Measurements from ENCODE around the gene CALM3. TPM values are rescaled to one million over a fixed set of nuclear protein-coding genes. Genes with fewer than 3 reads are reported as not detected.
"Not testable (repeated sequence)": the region's sequence is repeated elsewhere in the genome, so short reads cannot be mapped to it uniquely, and the experiment has no call there.

CALM3 gene
- total RNA-seq, 4 donors from 2014 or later: 128 to 193 (median 163) TPM

DNA sequence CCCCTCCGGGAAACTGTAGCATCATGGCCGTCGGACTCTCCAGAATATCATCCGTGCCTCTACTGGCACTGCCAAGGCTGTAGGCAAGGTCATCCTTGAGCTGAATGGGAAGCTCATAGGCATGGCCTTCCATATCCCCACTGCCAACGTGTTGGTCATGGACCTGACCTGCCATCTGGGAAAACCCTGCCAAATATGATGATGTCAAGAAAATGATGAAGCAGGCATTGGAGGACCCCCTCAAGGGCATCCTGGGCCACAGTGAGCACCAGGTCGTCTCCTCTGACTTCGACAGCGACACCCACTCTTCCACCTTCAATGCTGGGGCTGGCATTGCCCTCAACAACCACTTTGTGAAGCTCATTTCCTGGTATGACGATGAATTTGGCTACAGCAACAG is 41.9 kb upstream of the CALM3 start:
- TF ChIP-seq EP300 (IDR thresholded peaks at IDR 0.05) (no peak), POLR2A (IDR thresholded peaks at IDR 0.05) (no peak), CTCF (IDR thresholded peaks at IDR 0.05) (no peak), POLR2AphosphoS5 (IDR thresholded peaks at IDR 0.05) (no peak)
- Histone ChIP-seq H3K9me3 (no peaks in the 10 kb centered on the region), H3K27me3 (no peaks in the 10 kb centered on the region), H3K4me3 (no peak overlapping the region), H3K4me1 (no peaks in the 10 kb centered on the region), H3K27ac (no peak overlapping the region), H3K36me3 (no peaks in the 10 kb centered on the region)
- ATAC-seq: no peak
- 94% methylated on average over 5 of the region's 9 CpGs; no CpG with 5 or more reads in 1 of the 2 donors for WGBS, 2 donors (ENCODE audit: low coverage in 1 of 2)

- H3K36me3 ChIP-seq, H3K27me3 ChIP-seq, H3K9me3 ChIP-seq, H3K4me1 ChIP-seq, ATAC-seq, H3K4me3 ChIP-seq, H3K27ac ChIP-seq: not testable (repeated sequence)
- WGBS, 2 donors (ENCODE audit: low coverage in 1 of 2): 87 to 91% methylated on average over 3 to 7 of the region's 8 CpGs
Measured at GRCh38 chr19:46559675-46560074, 41.5 kb upstream of the CALM3 start.

DNA sequence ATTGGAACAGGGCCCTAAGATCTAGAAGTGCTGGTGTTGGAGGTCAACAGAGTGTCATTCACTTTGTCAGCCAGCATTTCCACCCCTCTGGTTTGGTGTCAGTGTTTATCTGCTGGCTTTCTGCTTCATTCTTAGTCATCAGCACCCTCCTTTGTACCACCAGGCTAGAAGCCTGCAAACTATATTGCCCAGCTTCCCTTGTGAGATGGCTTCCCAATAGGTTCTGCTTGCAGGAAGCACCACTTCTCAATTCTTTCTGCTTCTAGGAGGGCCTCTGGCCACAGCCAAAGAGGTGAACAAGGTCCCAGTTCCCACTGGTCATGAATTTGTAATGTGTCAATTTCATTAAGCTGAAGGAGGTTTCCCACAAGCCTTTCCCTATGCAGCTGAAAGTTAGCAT is 36.4 kb upstream of the CALM3 start:
- Histone ChIP-seq H3K27ac (no peak overlapping the region), H3K27me3 (no peaks in the 10 kb centered on the region), H3K9me3 (no peaks in the 10 kb centered on the region), H3K4me3 (no peak overlapping the region), H3K36me3 (no peaks in the 10 kb centered on the region), H3K4me1 (no peaks in the 10 kb centered on the region)
- TF ChIP-seq EP300 (IDR thresholded peaks at IDR 0.05): no peak
- no peak for TF ChIP-seq CTCF (IDR thresholded peaks at IDR 0.05)
- no peak for TF ChIP-seq POLR2AphosphoS5 (IDR thresholded peaks at IDR 0.05)
- TF ChIP-seq POLR2A (IDR thresholded peaks at IDR 0.05): no peak
- no peak for ATAC-seq

DNA sequence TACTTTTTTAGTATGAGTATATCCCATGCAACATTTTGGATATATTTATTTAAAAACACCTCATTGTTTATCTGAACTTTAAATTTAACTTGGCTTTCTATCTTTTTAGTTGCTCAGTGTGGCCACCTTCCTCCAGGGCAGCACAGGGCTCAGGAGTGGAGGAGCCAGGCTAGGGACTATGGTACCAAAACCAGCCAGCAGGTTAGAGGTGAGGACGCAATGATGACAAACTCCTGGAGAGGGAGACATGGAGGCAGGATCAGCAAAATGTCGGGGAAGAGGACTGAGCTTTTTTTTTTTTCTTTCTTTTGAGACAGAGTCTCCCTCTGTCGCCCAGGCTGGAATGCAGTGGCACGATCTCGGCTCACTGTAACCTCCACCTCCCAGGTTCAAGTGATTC is 29.6 kb upstream of the CALM3 start:
- no peaks in the 10 kb centered on the region for H3K36me3 ChIP-seq
- TF ChIP-seq POLR2A (IDR thresholded peaks at IDR 0.05) (no peak), POLR2AphosphoS5 (IDR thresholded peaks at IDR 0.05) (no peak), EP300 (IDR thresholded peaks at IDR 0.05) (no peak), CTCF (IDR thresholded peaks at IDR 0.05) (no peak)
- ATAC-seq: no peak
- no peak overlapping the region for H3K4me3 ChIP-seq
- no peaks in the 10 kb centered on the region for H3K4me1 ChIP-seq
- no peaks in the 10 kb centered on the region for H3K9me3 ChIP-seq
- no peaks in the 10 kb centered on the region for H3K27me3 ChIP-seq
- no peak overlapping the region for H3K27ac ChIP-seq
- 11 to 47% methylated on average over 1 to 2 of the region's 5 CpGs for WGBS, 2 donors (ENCODE audit: low coverage in 1 of 2)

DNA sequence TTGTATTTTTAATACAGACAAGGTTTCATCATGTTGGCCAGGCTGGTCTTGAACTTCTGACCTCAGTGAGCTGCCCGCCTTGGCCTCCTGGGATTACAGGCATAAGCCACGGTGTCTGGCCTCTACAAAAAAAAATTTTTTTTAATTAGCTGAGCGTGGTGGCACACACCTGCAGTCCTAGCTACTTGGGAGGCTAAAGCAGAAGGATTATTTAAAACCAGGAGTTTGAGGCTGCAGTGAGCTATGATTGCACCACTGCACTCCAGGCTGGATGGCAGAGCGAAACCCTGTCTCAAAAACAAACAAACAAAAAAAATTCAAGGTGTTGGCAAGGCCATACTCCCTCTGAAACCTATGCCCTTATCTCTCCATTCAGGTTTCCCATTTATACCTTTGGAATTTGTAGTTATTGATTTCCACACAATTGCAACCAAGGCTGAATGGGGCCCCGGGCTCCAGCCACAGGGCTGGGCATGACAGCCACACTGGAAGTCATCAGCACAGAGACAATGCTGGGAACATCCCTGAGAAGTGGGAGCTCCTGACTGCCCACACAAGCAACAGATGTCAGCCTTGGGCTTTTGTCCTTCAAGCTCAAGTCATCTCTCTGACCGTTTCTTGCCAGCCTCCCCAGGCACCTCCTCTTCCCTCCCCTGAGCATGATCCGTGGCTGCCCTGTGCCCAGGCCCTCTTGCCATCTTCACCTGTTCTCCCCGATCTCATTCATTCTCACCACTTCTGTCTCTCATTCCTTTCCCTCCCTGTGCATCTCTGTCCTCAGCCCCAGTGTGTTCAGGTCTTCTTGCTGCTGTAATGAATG is 27.2 kb upstream of the CALM3 start:
- 70 to 100% methylated on average over 1 to 6 of the region's 8 CpGs for WGBS, 2 donors (ENCODE audit: low coverage in 1 of 2)
- no peak overlapping the region for H3K4me3 ChIP-seq
- TF ChIP-seq POLR2AphosphoS5 (IDR thresholded peaks at IDR 0.05): no peak
- TF ChIP-seq CTCF (IDR thresholded peaks at IDR 0.05): no peak
- no peak for TF ChIP-seq POLR2A (IDR thresholded peaks at IDR 0.05)
- TF ChIP-seq EP300 (IDR thresholded peaks at IDR 0.05): no peak

More for the DNA sequence above, 27.2 kb upstream of the CALM3 start:
- H3K36me3 ChIP-seq: no peaks in the 10 kb centered on the region
- H3K4me1 ChIP-seq: no peaks in the 10 kb centered on the region
- ATAC-seq: no peak
- no peaks in the 10 kb centered on the region for H3K27me3 ChIP-seq
- no peak overlapping the region for H3K27ac ChIP-seq
- no peaks in the 10 kb centered on the region for H3K9me3 ChIP-seq
